ENCODE results near the gene KRT3. TPM values are rescaled to one million over a fixed set of nuclear protein-coding genes. Genes with fewer than 3 reads are reported as not detected.

Gene KRT3
- total RNA-seq, 1 experiment from 2014 or later = not detected

DNA sequence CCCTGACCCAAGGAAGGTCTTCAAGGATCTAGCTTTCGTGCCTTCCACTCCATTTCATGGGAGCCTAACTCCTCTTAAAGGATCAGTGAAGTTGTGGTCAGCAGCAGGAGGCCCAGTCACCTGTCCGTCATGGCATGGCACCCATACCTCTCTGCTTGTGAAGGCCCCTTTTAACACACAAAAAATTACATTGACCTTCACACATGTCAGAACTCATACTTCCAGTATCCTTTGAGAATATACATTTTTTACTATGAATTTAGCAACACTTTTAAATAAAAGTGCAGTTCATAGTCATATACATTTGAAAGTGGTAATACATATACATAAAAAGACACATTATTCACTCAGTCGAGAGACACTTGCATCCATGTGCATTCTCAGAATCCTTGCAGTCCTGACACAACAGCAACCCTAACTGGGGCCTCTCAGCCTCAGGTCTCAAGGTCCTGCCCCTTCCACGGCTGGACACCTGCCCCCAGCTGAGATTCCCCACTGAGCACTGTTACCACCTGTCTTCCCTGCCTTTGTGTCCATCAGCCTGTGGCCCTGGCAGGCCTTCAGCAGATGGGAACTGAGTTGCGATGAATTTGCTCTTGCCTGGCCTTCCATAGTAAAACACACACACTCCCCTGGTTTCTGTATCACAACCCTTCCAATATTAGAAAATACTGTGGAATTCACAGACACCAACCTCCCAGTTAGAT, 3.7 kb upstream of the KRT3 start:
- TF ChIP-seq, protein P1, sequence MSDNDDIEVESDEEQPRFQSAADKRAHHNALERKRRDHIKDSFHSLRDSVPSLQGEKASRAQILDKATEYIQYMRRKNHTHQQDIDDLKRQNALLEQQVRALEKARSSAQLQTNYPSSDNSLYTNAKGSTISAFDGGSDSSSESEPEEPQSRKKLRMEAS (IDR thresholded peaks at IDR 0.05) = no peak
- no peak for TF ChIP-seq SIN3A (IDR thresholded peaks at IDR 0.05; ENCODE audit: low read depth)
- 0 out of 2 replicates have a peak, but pooled peaks have one; percentile 3 for TF ChIP-seq CBX3 (IDR thresholded peaks at IDR 0.05; ENCODE audit: low read depth)
- CTCF ChIA-PET = no interaction called here
- POLR2A ChIA-PET = no interaction called here
- intact Hi-C loops (cut with micrococcal nuclease) = no loop called here
- no peaks in the 10 kb centered on the region for H3K79me2 ChIP-seq (ENCODE audit: insufficient read depth, low read length)
- RAD21 ChIA-PET (ENCODE audit: low non-redundant PET in 1 of 2, low total read pairs in 2 of 2, uncharacterized antibody in 2 of 2, unreplicated experiment in 2 of 2) = no interaction called here
- H3K27me3 ChIP-seq (ENCODE audit: insufficient read depth, low read length) = no peaks in the 10 kb centered on the region
- H2AFZ ChIP-seq (ENCODE audit: low read depth, low read length, poor library complexity, severe bottlenecking) = peak overlapping the region; percentile 28
- H3K9me3 ChIP-seq (ENCODE audit: control insufficient read depth in 1 of 2, insufficient read depth in 1 of 2, low read depth in 1 of 2, low read length in 2 of 2) = no peaks in the 10 kb centered on the region
- no peaks in the 10 kb centered on the region for H3K9me2 ChIP-seq (ENCODE audit: insufficient read depth)
- DNase-seq (ENCODE audit: low read depth, low spot score) (no peak), ATAC-seq (peak; percentile 39)
- no TSS peak for BruUV-seq (replicated peaks)
- no peaks in the 10 kb centered on the region for H4K20me1 ChIP-seq (ENCODE audit: insufficient read depth)
- no peak overlapping the region for H3K4me3 ChIP-seq (replicated peaks in 1 of 2; ENCODE audit: low read depth in 1 of 2, low read length in 2 of 2)
- H3K4me1 ChIP-seq (ENCODE audit: control insufficient read depth in 1 of 2, insufficient read depth in 2 of 2, low read length in 2 of 2) = peaks cover 8 to 36% of the 10 kb centered on the region in 2 experiments; a peak in 3 of 4 replicates
- H3K27ac ChIP-seq (ENCODE audit: low read depth, low read length) = no peak overlapping the region
- H3K36me3 ChIP-seq (ENCODE audit: control insufficient read depth in 1 of 2, insufficient read depth in 2 of 2, low read length in 2 of 2) = no peaks in the 10 kb centered on the region
- no peak overlapping the region for H3K9ac ChIP-seq (ENCODE audit: low read length)
- H3K4me2 ChIP-seq (ENCODE audit: low read length) = peak overlapping the region; percentile 37

DNA sequence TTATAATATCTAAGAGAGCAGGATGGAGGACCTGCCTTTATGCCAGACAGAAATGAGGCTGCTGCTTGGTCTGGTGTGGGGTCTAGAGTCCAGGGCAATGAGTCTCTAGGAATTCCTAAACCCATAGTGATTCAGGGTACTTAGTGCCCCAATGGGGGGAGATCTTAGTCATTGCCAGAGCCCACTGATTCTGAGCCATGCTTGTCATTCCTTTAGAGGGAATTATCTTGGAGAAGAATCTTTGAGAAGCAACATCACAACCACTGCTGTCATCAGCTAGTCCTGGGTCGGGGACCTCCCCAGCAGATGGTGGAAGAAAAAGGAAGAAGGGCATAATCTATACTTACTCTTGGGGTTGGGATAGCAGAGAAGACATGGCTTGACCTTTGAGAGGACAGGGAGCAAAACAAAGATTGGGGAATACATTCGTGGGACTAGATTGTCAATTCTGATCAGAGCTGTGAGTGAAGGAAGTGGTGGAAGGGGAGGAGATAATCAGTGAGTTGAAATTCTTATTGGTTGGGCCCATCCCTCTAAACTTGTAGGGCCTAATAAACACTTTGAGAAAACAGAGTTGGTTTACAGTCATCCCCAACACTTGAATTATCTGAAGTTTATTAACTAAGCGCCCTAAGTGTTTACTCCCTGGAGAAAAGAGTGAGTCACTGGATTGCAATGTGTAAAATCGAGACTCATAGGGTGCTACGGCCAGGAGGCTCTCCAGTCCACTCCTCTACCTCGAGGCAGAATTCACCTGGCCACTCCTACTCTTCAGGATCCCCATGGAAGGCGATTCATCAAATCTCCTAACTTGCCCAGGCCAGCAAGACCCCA, 3.0 kb upstream of the KRT3 start:
- Histone ChIP-seq H3K9ac (ENCODE audit: low read length) (no peak overlapping the region), H3K27ac (ENCODE audit: low read depth, low read length) (no peak overlapping the region)

More for the DNA sequence above, 3.0 kb upstream of the KRT3 start:
- no TSS peak for BruUV-seq (replicated peaks)
- TF ChIP-seq CBX3 (IDR thresholded peaks at IDR 0.05; ENCODE audit: low read depth) = 0 out of 2 replicates have a peak, but pooled peaks have one; percentile 30
- peak; percentile 77; the same call in 1 of the 2 replicates for TF ChIP-seq FOSL1 (IDR thresholded peaks at IDR 0.05; ENCODE audit: low read depth)
- TF ChIP-seq, protein P2, sequence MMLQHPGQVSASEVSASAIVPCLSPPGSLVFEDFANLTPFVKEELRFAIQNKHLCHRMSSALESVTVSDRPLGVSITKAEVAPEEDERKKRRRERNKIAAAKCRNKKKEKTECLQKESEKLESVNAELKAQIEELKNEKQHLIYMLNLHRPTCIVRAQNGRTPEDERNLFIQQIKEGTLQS (IDR thresholded peaks at IDR 0.05) = no peak
- TF ChIP-seq EZH2 (IDR thresholded peaks at IDR 0.05) = no peak
- TF ChIP-seq RAD21 (IDR thresholded peaks at IDR 0.05; ENCODE audit: low read depth) = no peak
- TF ChIP-seq POLR2A (IDR thresholded peaks at IDR 0.05; ENCODE audit: borderline replicate concordance, extremely low read depth, insufficient read depth, insufficient read length) = no peak
- no peak for TF ChIP-seq POLR2AphosphoS5 (IDR thresholded peaks at IDR 0.05; ENCODE audit: low read depth, low read length)
- TF ChIP-seq SIN3A (IDR thresholded peaks at IDR 0.05; ENCODE audit: low read depth) = no peak
- TF ChIP-seq YY1 (IDR thresholded peaks at IDR 0.05; ENCODE audit: extremely low read depth, insufficient replicate concordance, low read depth, low read length) = no peak
- TF ChIP-seq JUND (IDR thresholded peaks at IDR 0.05) = peak; percentile 73
- 0 out of 2 replicates have a peak, but pooled peaks have one; percentile 4 for TF ChIP-seq SP1 (IDR thresholded peaks at IDR 0.05; ENCODE audit: low read depth)
- TF ChIP-seq, protein P1 (IDR thresholded peaks at IDR 0.05) = 0 out of 2 replicates have a peak, but pooled peaks have one; percentile 30
- no peak for TF ChIP-seq ELF1 (IDR thresholded peaks at IDR 0.05; ENCODE audit: borderline replicate concordance, low read depth)
- ChIA-PET CTCF (no interaction called here), RAD21 (ENCODE audit: low non-redundant PET in 1 of 2, low total read pairs in 2 of 2, uncharacterized antibody in 2 of 2, unreplicated experiment in 2 of 2) (no interaction called here), POLR2A (no interaction called here)
- H2AFZ ChIP-seq (ENCODE audit: low read depth, low read length, poor library complexity, severe bottlenecking) = peak overlapping the region; percentile 28
- H3K9me2 ChIP-seq (ENCODE audit: insufficient read depth) = no peaks in the 10 kb centered on the region
- no peak overlapping the region for H3K4me3 ChIP-seq (replicated peaks in 1 of 2; ENCODE audit: low read depth in 1 of 2, low read length in 2 of 2)
- DNase-seq (ENCODE audit: low read depth, low spot score) = peak; percentile 31
- ATAC-seq = peak; percentile 87
- no peaks in the 10 kb centered on the region for H3K36me3 ChIP-seq (ENCODE audit: control insufficient read depth in 1 of 2, insufficient read depth in 2 of 2, low read length in 2 of 2)
- peaks cover 8 to 42% of the 10 kb centered on the region in 2 experiments; a peak in 3 of 4 replicates for H3K4me1 ChIP-seq (ENCODE audit: control insufficient read depth in 1 of 2, insufficient read depth in 2 of 2, low read length in 2 of 2)
- H4K20me1 ChIP-seq (ENCODE audit: insufficient read depth) = no peaks in the 10 kb centered on the region
- intact Hi-C loops (cut with micrococcal nuclease) = no loop called here
- H3K27me3 ChIP-seq (ENCODE audit: insufficient read depth, low read length) = no peaks in the 10 kb centered on the region
- no peaks in the 10 kb centered on the region for H3K79me2 ChIP-seq (ENCODE audit: insufficient read depth, low read length)
- H3K4me2 ChIP-seq (ENCODE audit: low read length) = peak overlapping the region; percentile 37
- H3K9me3 ChIP-seq (ENCODE audit: control insufficient read depth in 1 of 2, insufficient read depth in 1 of 2, low read depth in 1 of 2, low read length in 2 of 2) = no peaks in the 10 kb centered on the region

All from HCT116 (cell line).